ENCODE results near the gene SLC28A3.
"Not testable (repeated sequence)": the region's sequence is repeated elsewhere in the genome, so short reads cannot be mapped to it uniquely, and the experiment has no call there.

SLC28A3 gene

GRCh38 chr9:84340535-84340934, at the start of gene SLC28A3:
SLC28A3 (minus strand) TSS chr9:84340758; CDS start chr9:84340633, 125 bp downstream.
- no peak for FAIRE-seq

GRCh38 chr9:84390254-84390653, 49.7 kb upstream of the SLC28A3 start:
- not testable (repeated sequence) for FAIRE-seq

- FAIRE-seq, result no peak
Observed at GRCh38 chr9:84387821-84388220, 47.3 kb upstream of the SLC28A3 start.

- no peak for FAIRE-seq
Observed at GRCh38 chr9:84386753-84387152, 46.2 kb upstream of the SLC28A3 start.

- no peak for FAIRE-seq
Observed at GRCh38 chr9:84385386-84386040, 45.0 kb upstream of the SLC28A3 start.

GRCh38 chr9:84384617-84385016, 44.1 kb upstream of the SLC28A3 start:
- FAIRE-seq, result no peak

GRCh38 chr9:84383178-84383577, 42.6 kb upstream of the SLC28A3 start:
- FAIRE-seq, result no peak

GRCh38 chr9:84382720-84383119, 42.2 kb upstream of the SLC28A3 start:
- FAIRE-seq, result no peak

- no peak for FAIRE-seq
Observed at GRCh38 chr9:84381508-84381907, 41.0 kb upstream of the SLC28A3 start.

GRCh38 chr9:84379740-84380139, 39.2 kb upstream of the SLC28A3 start:
- no peak for FAIRE-seq

GRCh38 chr9:84375954-84376353, 35.4 kb upstream of the SLC28A3 start:
- no peak for FAIRE-seq

- FAIRE-seq, result no peak
Observed at GRCh38 chr9:84374516-84374915, 34.0 kb upstream of the SLC28A3 start.

- no peak for FAIRE-seq
Observed at GRCh38 chr9:84374013-84374412, 33.5 kb upstream of the SLC28A3 start.

GRCh38 chr9:84371737-84372136, 31.2 kb upstream of the SLC28A3 start:
- FAIRE-seq, result no peak

- no peak for FAIRE-seq
Observed at GRCh38 chr9:84368601-84369000, 28.0 kb upstream of the SLC28A3 start.

GRCh38 chr9:84367726-84368125, 27.2 kb upstream of the SLC28A3 start:
- not testable (repeated sequence) for FAIRE-seq

- no peak for FAIRE-seq
Observed at GRCh38 chr9:84366683-84367082, 26.1 kb upstream of the SLC28A3 start.

- FAIRE-seq, result not testable (repeated sequence)
Observed at GRCh38 chr9:84364894-84365490, 24.4 kb upstream of the SLC28A3 start.

GRCh38 chr9:84361645-84362044, 21.1 kb upstream of the SLC28A3 start:
- FAIRE-seq, result no peak

- no peak for FAIRE-seq
Observed at GRCh38 chr9:84357275-84357674, 16.7 kb upstream of the SLC28A3 start.

GRCh38 chr9:84354035-84354434, 13.5 kb upstream of the SLC28A3 start:
- no peak for FAIRE-seq

- FAIRE-seq, result no peak
Observed at GRCh38 chr9:84349671-84350070, 9.1 kb upstream of the SLC28A3 start.

GRCh38 chr9:84343111-84343521, 2.6 kb upstream of the SLC28A3 start:
- FAIRE-seq, result no peak

- no peak for FAIRE-seq
Observed at GRCh38 chr9:84339962-84340361, 596 bp downstream of the SLC28A3 start.

GRCh38 chr9:84339503-84339902, 1.1 kb downstream of the SLC28A3 start:
- FAIRE-seq, result no peak

Measured in G401.6 (cell line).